Fibroblast of skin of left biceps (primary cell): ENCODE data around the gene NKAIN2.
"Not testable (repeated sequence)": the region's sequence is repeated elsewhere in the genome, so short reads cannot be mapped to it uniquely, and the experiment has no call there.

ENCODE experiments used
- DNase-seq, 2 experiments: peaks; one replicate each; pipeline ENCODE4 v3.0.0-alpha.2; 2013; ENCODE audit warnings: low read depth in 2 of 2

The NKAIN2 gene

GRCh38 chr6:124494956-124495664 is 691.4 kb downstream of the NKAIN2 start:
- no peak for DNase-seq

GRCh38 chr6:124495665-124496190 is 692.1 kb downstream of the NKAIN2 start:
- no peak for DNase-seq

DNA sequence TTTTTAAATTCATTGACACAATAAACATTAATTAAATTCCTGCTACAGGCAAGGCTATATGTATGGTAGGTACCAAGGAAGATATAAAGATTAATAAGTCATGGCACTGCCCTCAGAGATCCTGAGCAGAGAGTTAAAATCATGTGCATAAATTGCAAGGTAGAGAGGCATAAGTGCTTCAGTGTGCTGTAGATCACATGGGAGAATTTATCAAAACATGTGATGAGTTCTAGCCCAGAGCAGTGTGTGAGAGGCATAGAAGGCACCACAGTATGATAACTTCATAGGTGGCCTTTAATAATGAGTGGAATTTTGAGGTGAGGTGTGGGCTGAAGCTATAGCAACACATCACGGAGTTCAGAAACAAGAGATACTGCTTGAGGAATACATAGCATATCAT is 692.7 kb downstream of the NKAIN2 start:
- DNase-seq, result no peak

DNA sequence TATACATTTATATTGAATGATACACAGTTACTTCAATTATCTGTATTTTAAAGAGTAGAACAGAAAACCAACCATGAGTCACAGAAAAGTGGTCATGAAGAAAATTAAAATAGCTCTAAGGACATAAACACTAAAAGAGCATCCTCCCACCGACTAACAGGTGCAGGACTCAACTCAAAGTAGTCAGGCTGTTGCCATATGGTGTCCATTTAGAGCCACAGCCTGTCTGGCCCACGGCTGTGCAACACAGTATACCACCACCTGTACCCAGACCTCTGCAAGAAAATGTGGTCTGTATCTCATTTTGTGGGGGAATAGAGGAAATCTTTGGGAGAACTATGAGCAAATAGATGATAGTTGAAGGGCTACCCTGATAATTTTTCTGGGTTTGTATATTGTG is 708.8 kb downstream of the NKAIN2 start:
- DNase-seq, result no peak

DNA sequence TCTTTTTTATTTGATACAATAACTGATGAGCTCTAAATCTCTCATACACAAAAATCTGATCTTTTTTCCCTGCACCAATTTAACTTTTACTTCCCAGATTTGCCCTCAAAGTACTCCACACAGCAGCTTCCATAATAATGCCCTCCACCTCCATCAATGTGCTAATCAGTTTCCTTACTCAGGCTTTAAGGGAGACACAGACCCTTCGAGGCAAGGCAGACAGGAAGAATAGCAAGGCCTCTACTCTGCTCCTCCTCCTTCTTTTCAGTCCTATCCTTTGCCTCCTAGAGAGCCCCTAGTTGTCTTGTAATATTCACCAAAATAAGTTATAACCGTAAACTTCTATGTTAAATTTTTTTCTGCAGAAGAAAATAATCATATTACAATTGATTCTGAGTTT is 713.7 kb downstream of the NKAIN2 start:
- DNase-seq, result no peak

GRCh38 chr6:124520514-124520913 is 716.8 kb downstream of the NKAIN2 start:
- DNase-seq, result no peak

DNA sequence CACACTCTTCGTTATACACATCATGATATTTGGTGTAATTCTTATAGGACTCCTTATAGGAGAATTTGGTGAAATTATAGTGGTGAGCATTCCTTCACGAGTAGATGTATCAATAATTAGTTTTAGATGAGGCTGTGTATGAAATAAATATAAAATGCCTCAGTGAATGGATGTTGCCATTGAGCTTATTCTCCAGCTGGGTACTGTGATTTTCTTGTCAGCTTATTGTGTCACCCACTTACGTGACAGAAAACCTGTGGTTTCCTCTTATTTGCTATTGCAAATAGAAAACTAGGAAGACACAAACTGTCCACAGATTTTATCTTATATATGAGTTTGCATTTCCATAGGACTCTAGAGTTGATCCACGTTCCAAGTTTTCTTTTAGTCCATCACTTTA is 718.7 kb downstream of the NKAIN2 start:
- DNase-seq, result no peak

- no peak for DNase-seq
Measured at GRCh38 chr6:124524491-124525200, 721.0 kb downstream of the NKAIN2 start.

DNA sequence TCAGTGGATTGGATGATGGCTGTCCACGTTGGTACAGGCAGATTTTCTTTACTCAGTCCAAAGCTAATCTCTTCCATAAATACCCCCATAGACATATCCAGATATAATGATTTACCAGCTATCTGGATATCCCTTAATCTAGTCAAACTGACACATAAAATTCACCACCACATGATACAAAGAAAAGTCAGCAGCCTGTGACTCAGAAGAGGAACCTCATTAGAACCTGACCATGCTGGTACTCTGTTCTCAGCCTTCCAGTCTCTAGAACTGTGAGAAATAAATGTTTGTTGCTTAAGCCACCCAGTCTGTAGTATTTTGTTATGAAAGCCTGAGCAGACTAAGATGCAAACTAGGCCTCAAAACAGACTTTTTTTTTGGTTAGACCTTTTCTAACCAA is 727.3 kb downstream of the NKAIN2 start:
- no peak for DNase-seq

DNA sequence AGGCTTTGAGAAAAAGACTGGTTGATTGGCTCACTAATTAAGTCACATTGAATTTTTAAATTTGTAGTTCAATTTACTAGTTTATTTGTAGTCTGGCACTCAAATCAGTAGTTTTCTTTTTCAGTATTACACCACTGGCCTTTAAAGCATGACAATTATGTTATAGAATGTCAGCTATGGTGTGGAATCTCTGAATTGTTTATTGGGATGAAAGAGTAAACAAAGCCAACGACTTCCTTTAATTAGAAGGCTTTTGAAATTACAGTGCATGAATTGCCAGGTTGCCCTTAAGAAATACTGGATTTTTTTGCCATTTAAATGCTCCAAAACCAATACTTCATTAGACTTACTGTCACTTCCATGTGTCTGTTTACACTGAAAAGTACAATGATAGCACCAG is 731.6 kb downstream of the NKAIN2 start:
- no peak for DNase-seq

DNA sequence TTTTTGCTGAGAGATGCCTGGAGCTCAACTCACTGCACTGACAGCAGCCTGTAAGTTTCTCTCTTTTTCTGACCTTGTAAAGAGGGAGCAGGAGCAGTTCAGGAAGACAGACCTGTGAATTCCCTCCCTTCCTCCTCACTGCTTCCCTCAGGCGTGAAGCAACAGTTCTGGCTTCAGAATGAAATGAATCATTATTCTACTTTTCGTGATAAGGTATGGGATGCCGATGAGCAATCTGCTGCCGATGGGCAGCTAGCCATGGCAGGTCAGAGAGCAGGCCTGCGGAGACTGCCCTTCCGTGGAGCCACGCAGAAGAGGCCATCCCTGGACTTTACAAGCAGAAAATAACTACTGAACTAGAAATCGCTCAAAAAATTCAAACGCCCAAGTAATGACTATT is 732.1 kb downstream of the NKAIN2 start:
- DNase-seq, result no peak

GRCh38 chr6:124536157-124536841 is 732.6 kb downstream of the NKAIN2 start:
- DNase-seq, result no peak

DNA sequence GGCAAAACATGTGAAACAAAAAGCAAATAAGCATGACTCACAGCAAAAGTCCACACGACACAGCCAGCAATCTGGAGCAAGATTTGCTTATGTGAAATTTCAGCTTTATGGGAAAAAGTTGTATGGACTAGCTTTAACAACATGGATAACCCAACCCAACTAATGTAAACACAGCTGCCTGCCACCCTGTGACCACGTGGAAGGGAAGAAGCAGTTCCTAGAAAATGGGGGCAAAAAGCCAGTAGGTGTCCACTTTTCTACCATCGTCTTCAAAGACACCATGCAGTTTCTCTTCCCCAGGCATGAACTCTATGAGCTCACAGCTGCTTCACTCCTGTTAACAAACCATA is 733.2 kb downstream of the NKAIN2 start:
- DNase-seq, result no peak

GRCh38 chr6:124539096-124539495 is 735.4 kb downstream of the NKAIN2 start:
- DNase-seq, result no peak

GRCh38 chr6:124541573-124541972 is 737.9 kb downstream of the NKAIN2 start:
- DNase-seq, result no peak

DNA sequence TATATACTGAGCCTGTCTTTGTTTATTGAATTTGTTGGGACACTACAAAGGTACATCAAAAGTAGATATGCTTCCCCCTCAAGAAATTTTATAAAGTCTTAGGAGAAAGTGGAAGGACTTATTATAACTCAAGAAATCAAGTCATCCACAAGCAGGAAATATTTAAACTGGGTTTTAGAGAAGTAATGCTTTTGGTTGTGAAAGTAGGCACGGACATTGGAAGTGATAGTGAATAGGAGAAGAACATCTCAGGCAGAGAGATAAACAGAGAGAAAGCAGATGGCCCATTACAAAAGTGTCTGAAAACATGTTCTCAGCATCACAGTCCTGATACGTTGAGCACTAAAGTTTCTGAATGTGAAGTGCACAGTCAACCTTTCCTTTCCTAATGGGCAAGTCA is 742.9 kb downstream of the NKAIN2 start:
- DNase-seq, result no peak

DNA sequence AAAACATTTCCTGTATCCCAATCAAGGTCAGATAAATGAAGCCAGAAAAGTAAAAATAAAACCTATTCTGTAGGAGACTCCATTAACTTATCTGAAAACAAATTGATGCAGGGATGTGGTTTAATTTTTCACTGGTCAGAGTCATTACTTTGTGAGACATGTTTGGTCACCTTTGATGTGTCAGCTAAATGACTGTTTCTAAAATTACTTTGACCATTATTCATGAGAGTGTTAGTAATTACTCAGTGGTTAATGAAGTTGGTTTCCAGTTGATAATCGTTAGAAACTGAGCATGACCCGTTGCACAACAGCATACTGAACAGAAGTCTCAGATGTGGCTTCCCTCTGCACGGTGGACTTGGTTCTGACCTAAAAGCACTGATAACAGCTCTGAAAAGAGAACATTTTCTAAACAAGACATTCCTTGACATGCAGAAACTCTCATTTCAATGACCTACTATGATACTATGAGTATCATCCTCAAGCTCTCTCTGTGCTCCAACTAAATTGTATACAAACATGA is 748.1 kb downstream of the NKAIN2 start:
- DNase-seq, result no peak

- DNase-seq, result no peak
Measured at GRCh38 chr6:124557873-124558272, 754.2 kb downstream of the NKAIN2 start.

- DNase-seq, result not testable (repeated sequence)
Measured at GRCh38 chr6:124560078-124560477, 756.4 kb downstream of the NKAIN2 start.

DNA sequence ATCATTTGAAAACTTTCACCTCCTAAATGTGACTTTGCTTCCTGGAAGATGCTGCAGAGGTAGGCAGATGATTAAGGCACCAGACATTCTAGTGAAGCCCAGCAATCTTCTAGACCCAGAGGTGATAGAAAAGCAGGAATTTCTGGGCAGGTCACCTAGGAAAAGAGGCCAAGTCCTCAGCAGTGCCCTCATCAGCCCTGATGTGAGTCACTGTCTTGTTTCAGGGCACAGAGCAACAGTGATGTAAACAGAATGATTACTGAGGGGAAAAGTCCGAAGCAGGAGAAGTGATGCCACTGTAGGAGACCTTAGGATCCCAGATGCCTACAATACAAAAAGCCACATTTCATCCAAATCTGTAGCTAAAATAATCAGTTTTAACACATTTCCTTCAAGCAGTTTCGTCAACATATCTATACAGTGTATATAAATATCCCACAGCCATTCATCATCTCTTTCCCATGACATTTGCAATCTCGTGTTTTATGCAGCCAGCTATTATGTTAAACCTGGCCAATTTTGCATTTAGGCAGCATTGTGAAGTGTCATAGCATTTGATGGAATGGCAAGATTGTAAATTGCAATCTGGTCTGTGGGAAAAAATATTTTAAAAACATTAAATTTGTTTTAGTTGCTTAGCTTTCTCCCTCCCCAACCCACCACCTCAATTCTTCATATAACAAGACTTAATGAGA is 757.4 kb downstream of the NKAIN2 start:
- DNase-seq, result no peak

DNA sequence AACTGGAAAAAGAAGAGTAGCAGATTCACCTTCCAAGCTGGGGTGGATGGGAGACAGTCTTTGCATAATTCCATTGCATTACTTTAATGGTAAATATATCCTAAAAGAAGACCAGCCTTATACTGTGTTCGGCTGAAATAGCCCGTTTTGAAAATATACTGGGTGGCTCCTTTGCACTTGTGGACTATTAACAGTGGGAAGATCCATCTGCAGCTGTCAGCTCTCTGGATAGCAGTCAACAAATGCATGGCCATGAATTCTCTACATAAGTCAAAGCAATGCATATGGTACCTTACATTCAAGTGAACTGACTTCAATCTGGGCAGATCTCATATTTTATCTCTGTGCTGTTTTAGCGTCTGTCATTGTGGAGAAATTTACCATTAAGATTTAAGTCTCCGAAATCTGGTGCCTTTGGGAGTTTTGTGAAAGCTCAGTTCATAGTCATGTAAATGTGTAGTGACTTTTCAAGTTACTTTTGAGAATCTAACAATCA is 758.0 kb downstream of the NKAIN2 start:
- DNase-seq, result no peak

DNA sequence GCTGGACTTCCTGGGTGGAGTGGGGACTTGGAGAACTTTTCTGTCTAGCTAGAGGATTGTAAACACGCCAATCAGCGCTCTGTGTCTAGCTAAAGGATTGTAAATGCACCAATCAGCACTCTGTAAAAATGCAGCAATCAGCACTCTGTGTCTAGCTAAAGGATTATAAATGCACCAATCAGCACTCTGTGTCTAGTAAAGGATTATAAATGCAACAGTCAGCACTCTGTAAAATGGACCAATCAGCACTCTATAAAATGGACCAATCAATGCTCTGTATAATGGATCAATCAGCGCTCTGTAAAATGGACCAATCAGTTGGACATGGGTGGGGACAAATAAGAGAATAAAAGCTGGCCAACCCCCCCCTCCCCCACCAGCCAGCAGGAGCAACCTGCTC is 760.5 kb downstream of the NKAIN2 start:
- not testable (repeated sequence) for DNase-seq
